ENCODE measurements around the gene C19orf44. TPM values are rescaled to one million over a fixed set of nuclear protein-coding genes. Genes with fewer than 3 reads are reported as not detected.
"Not testable (repeated sequence)": the region's sequence is repeated elsewhere in the genome, so short reads cannot be mapped to it uniquely, and the experiment has no call there.

Gene C19orf44
- polyA plus RNA-seq, 1 donor (not counting 4 experiments of a cell fraction or from before 2014, with no cell fraction given): 2.7 TPM

- no peaks in the 10 kb centered on the region for H3K9me1 ChIP-seq (ENCODE audit: control insufficient read depth, extremely low read depth, insufficient read depth, low read length)
- H3K9ac ChIP-seq (ENCODE audit: control insufficient read depth, extremely low read depth, insufficient read depth, low read length): no peak overlapping the region
- dilution Hi-C loops (cut with MboI; ENCODE audit: extremely low pct_ligation_motif_present, low sequenced_read_pairs): no loop called here
- H3K27me3 ChIP-seq (ENCODE audit: control insufficient read depth, extremely low read depth, insufficient read depth, low read length): no peaks in the 10 kb centered on the region
- TF ChIP-seq CTCF (optimal IDR thresholded peaks at IDR 0.05 in 1 of 3, IDR thresholded peaks at IDR 0.05 in 1 of 3, conservative IDR thresholded peaks at IDR 0.05 in 1 of 3; ENCODE audit: extremely low read depth in 1 of 3, insufficient read depth in 2 of 3, low read length in 3 of 3) (no peak), EZH2 (IDR thresholded peaks at IDR 0.05; ENCODE audit: low read length) (no peak)
- no peak overlapping the region for H3K4me3 ChIP-seq (ENCODE audit: control insufficient read depth in 2 of 3, extremely low read depth in 1 of 3, insufficient read depth in 2 of 3, low read depth in 1 of 3, low read length in 3 of 3)
- H4K20me1 ChIP-seq (ENCODE audit: control insufficient read depth, extremely low read depth, insufficient read depth, low read length): no peaks in the 10 kb centered on the region
- no peaks in the 10 kb centered on the region for H3K9me3 ChIP-seq (ENCODE audit: control insufficient read depth, low read depth, low read length)
- no peak overlapping the region for H3K27ac ChIP-seq (ENCODE audit: control insufficient read depth, insufficient read depth, low read length)
- no peaks in the 10 kb centered on the region for H3K4me1 ChIP-seq (ENCODE audit: control insufficient read depth, extremely low read depth, insufficient read depth, low read length)
- peaks cover 6 to 7% of the 10 kb centered on the region in 2 experiments for H3K36me3 ChIP-seq (ENCODE audit: control insufficient read depth in 2 of 2, extremely low read depth in 1 of 2, insufficient read depth in 2 of 2, low read length in 2 of 2)
- H3K79me2 ChIP-seq (ENCODE audit: control insufficient read depth, insufficient read depth, low read length): no peaks in the 10 kb centered on the region
- DNase-seq (ENCODE audit: low read depth, low spot score): no peak
- H3K4me2 ChIP-seq (ENCODE audit: control insufficient read depth, extremely low read depth, insufficient read depth, low read depth, low read length): no peak overlapping the region
- no peak overlapping the region for H2AFZ ChIP-seq (ENCODE audit: control insufficient read depth, low read length)
- no peak for FAIRE-seq
Measured at GRCh38 chr19:16508546-16508945, 12.4 kb downstream of the C19orf44 start.

- TF ChIP-seq EZH2 (IDR thresholded peaks at IDR 0.05; ENCODE audit: low read length) (no peak), CTCF (optimal IDR thresholded peaks at IDR 0.05 in 1 of 3, IDR thresholded peaks at IDR 0.05 in 1 of 3, conservative IDR thresholded peaks at IDR 0.05 in 1 of 3; ENCODE audit: extremely low read depth in 1 of 3, insufficient read depth in 2 of 3, low read length in 3 of 3) (no peak)
- no peak overlapping the region for H3K4me3 ChIP-seq (ENCODE audit: control insufficient read depth in 2 of 3, extremely low read depth in 1 of 3, insufficient read depth in 2 of 3, low read depth in 1 of 3, low read length in 3 of 3)
- no peaks in the 10 kb centered on the region for H3K9me1 ChIP-seq (ENCODE audit: control insufficient read depth, extremely low read depth, insufficient read depth, low read length)
- DNase-seq (ENCODE audit: low read depth, low spot score): no peak
- H2AFZ ChIP-seq (ENCODE audit: control insufficient read depth, low read length): no peak overlapping the region
- H3K4me1 ChIP-seq (ENCODE audit: control insufficient read depth, extremely low read depth, insufficient read depth, low read length): no peaks in the 10 kb centered on the region
- H3K27ac ChIP-seq (ENCODE audit: control insufficient read depth, insufficient read depth, low read length): no peak overlapping the region
- H3K36me3 ChIP-seq (ENCODE audit: control insufficient read depth in 2 of 2, extremely low read depth in 1 of 2, insufficient read depth in 2 of 2, low read length in 2 of 2): peaks cover 6 to 7% of the 10 kb centered on the region in 2 experiments
- dilution Hi-C loops (cut with MboI; ENCODE audit: extremely low pct_ligation_motif_present, low sequenced_read_pairs): no loop called here
- H3K4me2 ChIP-seq (ENCODE audit: control insufficient read depth, extremely low read depth, insufficient read depth, low read depth, low read length): no peak overlapping the region
- FAIRE-seq: no peak
- no peaks in the 10 kb centered on the region for H3K27me3 ChIP-seq (ENCODE audit: control insufficient read depth, extremely low read depth, insufficient read depth, low read length)
- no peaks in the 10 kb centered on the region for H4K20me1 ChIP-seq (ENCODE audit: control insufficient read depth, extremely low read depth, insufficient read depth, low read length)
- H3K9me3 ChIP-seq (ENCODE audit: control insufficient read depth, low read depth, low read length): no peaks in the 10 kb centered on the region
- H3K79me2 ChIP-seq (ENCODE audit: control insufficient read depth, insufficient read depth, low read length): no peaks in the 10 kb centered on the region
- no peak overlapping the region for H3K9ac ChIP-seq (ENCODE audit: control insufficient read depth, extremely low read depth, insufficient read depth, low read length)
Measured at GRCh38 chr19:16509141-16510061, 13.2 kb downstream of the C19orf44 start.

- H3K4me3 ChIP-seq (ENCODE audit: control insufficient read depth in 2 of 3, extremely low read depth in 1 of 3, insufficient read depth in 2 of 3, low read depth in 1 of 3, low read length in 3 of 3); H3K27me3 ChIP-seq (ENCODE audit: control insufficient read depth, extremely low read depth, insufficient read depth, low read length); dilution Hi-C loops (cut with MboI; ENCODE audit: extremely low pct_ligation_motif_present, low sequenced_read_pairs); H3K9me1 ChIP-seq (ENCODE audit: control insufficient read depth, extremely low read depth, insufficient read depth, low read length); H2AFZ ChIP-seq (ENCODE audit: control insufficient read depth, low read length); H3K9ac ChIP-seq (ENCODE audit: control insufficient read depth, extremely low read depth, insufficient read depth, low read length); H3K4me2 ChIP-seq (ENCODE audit: control insufficient read depth, extremely low read depth, insufficient read depth, low read depth, low read length); H3K79me2 ChIP-seq (ENCODE audit: control insufficient read depth, insufficient read depth, low read length); FAIRE-seq; H4K20me1 ChIP-seq (ENCODE audit: control insufficient read depth, extremely low read depth, insufficient read depth, low read length); DNase-seq (ENCODE audit: low read depth, low spot score); H3K9me3 ChIP-seq (ENCODE audit: control insufficient read depth, low read depth, low read length); H3K4me1 ChIP-seq (ENCODE audit: control insufficient read depth, extremely low read depth, insufficient read depth, low read length); H3K27ac ChIP-seq (ENCODE audit: control insufficient read depth, insufficient read depth, low read length): not testable (repeated sequence)
- H3K36me3 ChIP-seq (ENCODE audit: control insufficient read depth in 2 of 2, extremely low read depth in 1 of 2, insufficient read depth in 2 of 2, low read length in 2 of 2): peaks cover 14 to 16% of the 10 kb centered on the region in 2 experiments
Measured at GRCh38 chr19:16512611-16513010, 16.4 kb downstream of the C19orf44 start.
